ENCODE results near the gene ZC3H7A. TPM values are rescaled to one million over a fixed set of nuclear protein-coding genes. Genes with fewer than 3 reads are reported as not detected.

The ZC3H7A gene
- total RNA-seq, 1 donor from 2014 or later = 67.5 TPM

GRCh38 chr16:11722468-11722808, 74.6 kb downstream of the ZC3H7A start:
- peaks cover 6% of the 10 kb centered on the region for H3K4me1 ChIP-seq
- no peak overlapping the region for H3K4me3 ChIP-seq
- intact Hi-C loops (cut with DNase I) = no loop called here
- H3K27me3 ChIP-seq = no peaks in the 10 kb centered on the region
- DNase-seq (ENCODE audit: extremely low spot score in 2 of 2) = no peak
- peaks cover 0 to 55% of the 10 kb centered on the region in 2 donors for H3K36me3 ChIP-seq
- H3K27ac ChIP-seq = no peak overlapping the region
- no peaks in the 10 kb centered on the region for H3K9me3 ChIP-seq
- TF ChIP-seq POLR2AphosphoS5 (IDR thresholded peaks at IDR 0.05; ENCODE audit: insufficient read depth in 1 of 2, low read depth in 1 of 2) = no peak
- TF ChIP-seq POLR2A (IDR thresholded peaks at IDR 0.05) = no peak
- no peak for TF ChIP-seq CTCF (IDR thresholded peaks at IDR 0.05)

GRCh38 chr16:11721781-11722467, 75.1 kb downstream of the ZC3H7A start:
- H3K9me3 ChIP-seq = no peaks in the 10 kb centered on the region
- no peak overlapping the region for H3K4me3 ChIP-seq
- intact Hi-C loops (cut with DNase I) = no loop called here
- TF ChIP-seq POLR2AphosphoS5 (IDR thresholded peaks at IDR 0.05; ENCODE audit: insufficient read depth in 1 of 2, low read depth in 1 of 2) = no peak
- no peak for TF ChIP-seq POLR2A (IDR thresholded peaks at IDR 0.05)
- TF ChIP-seq CTCF (IDR thresholded peaks at IDR 0.05) = no peak
- no peaks in the 10 kb centered on the region for H3K27me3 ChIP-seq
- DNase-seq (ENCODE audit: extremely low spot score in 2 of 2) = no peak
- H3K27ac ChIP-seq = no peak overlapping the region
- peaks cover 6% of the 10 kb centered on the region for H3K4me1 ChIP-seq
- H3K36me3 ChIP-seq = peaks cover 0 to 55% of the 10 kb centered on the region in 2 donors

- H3K27ac ChIP-seq = no peak overlapping the region
- intact Hi-C loops (cut with DNase I) = loop anchor here (5.0 to 10.0 kb wide), 2 partner anchors 62 to 185 kb away; no protein-coding TSS in a partner anchor
- no peak for DNase-seq (ENCODE audit: extremely low spot score in 2 of 2)
- no peaks in the 10 kb centered on the region for H3K9me3 ChIP-seq
- no peak overlapping the region for H3K4me3 ChIP-seq
- H3K27me3 ChIP-seq = no peaks in the 10 kb centered on the region
- H3K4me1 ChIP-seq = peaks cover 14% of the 10 kb centered on the region
- TF ChIP-seq CTCF (IDR thresholded peaks at IDR 0.05) (no peak), POLR2A (IDR thresholded peaks at IDR 0.05) (no peak), POLR2AphosphoS5 (IDR thresholded peaks at IDR 0.05; ENCODE audit: insufficient read depth in 1 of 2, low read depth in 1 of 2) (no peak)
- H3K36me3 ChIP-seq = peaks cover 0 to 50% of the 10 kb centered on the region in 2 donors
These were observed 77.3 kb downstream of the ZC3H7A start for GRCh38 chr16:11719762-11720161.

GRCh38 chr16:11719171-11719570, 77.9 kb downstream of the ZC3H7A start:
- no peak overlapping the region for H3K27ac ChIP-seq
- no peak overlapping the region for H3K4me3 ChIP-seq
- H3K36me3 ChIP-seq = peaks cover 0 to 44% of the 10 kb centered on the region in 2 donors
- no peaks in the 10 kb centered on the region for H3K9me3 ChIP-seq
- peaks cover 14% of the 10 kb centered on the region for H3K4me1 ChIP-seq
- intact Hi-C loops (cut with DNase I) = loop anchor here (5.0 to 10.0 kb wide), 2 partner anchors 62 to 184 kb away; no protein-coding TSS in a partner anchor
- TF ChIP-seq POLR2AphosphoS5 (IDR thresholded peaks at IDR 0.05; ENCODE audit: insufficient read depth in 1 of 2, low read depth in 1 of 2) (no peak), CTCF (IDR thresholded peaks at IDR 0.05) (no peak)
- no peak for DNase-seq (ENCODE audit: extremely low spot score in 2 of 2)
- H3K27me3 ChIP-seq = no peaks in the 10 kb centered on the region

GRCh38 chr16:11717811-11718210, 79.2 kb downstream of the ZC3H7A start:
- Histone ChIP-seq H3K27ac (no peak overlapping the region), H3K36me3 (peaks cover 0 to 36% of the 10 kb centered on the region in 2 donors), H3K4me3 (no peak overlapping the region), H3K27me3 (no peaks in the 10 kb centered on the region), H3K4me1 (peaks cover 14% of the 10 kb centered on the region), H3K9me3 (no peaks in the 10 kb centered on the region)
- DNase-seq (ENCODE audit: extremely low spot score in 2 of 2) = no peak
- TF ChIP-seq POLR2A (IDR thresholded peaks at IDR 0.05) (no peak), CTCF (IDR thresholded peaks at IDR 0.05) (no peak), POLR2AphosphoS5 (IDR thresholded peaks at IDR 0.05; ENCODE audit: insufficient read depth in 1 of 2, low read depth in 1 of 2) (no peak)
- intact Hi-C loops (cut with DNase I) = loop anchor here (5.0 to 10.0 kb wide), 2 partner anchors 61 to 183 kb away; no protein-coding TSS in a partner anchor

All from vagina (tissue), 2 donors.